K562 (cell line): ENCODE results near the gene OTOR.

ENCODE experiments used
- CBX5 ChIP-seq: IDR thresholded peaks from 2 replicates; pipeline ENCODE4 v1.6.1; 2014; ENCODE audit warnings: low read depth, borderline replicate concordance
- MYC ChIP-seq, 2 experiments: fragments of 250-450 bp in 1 of 2; sonication (Bioruptor Pico) in 1 of 2; IDR thresholded peaks; 2 replicates each; pipeline versions ENCODE4 v1.5.1 to v1.6.1; 2012 to 2021; ENCODE audit warnings: low read depth in 2 of 2, borderline replicate concordance in 1 of 2, improper control_type of control experiment in 1 of 2, low read length in 1 of 2, mild to moderate bottlenecking in 1 of 2, moderate library complexity in 1 of 2
- RAD21 ChIP-seq, 2 experiments: fragments of 250-450 bp in 1 of 2; fragments of 450-650 bp in 1 of 2; sonication (Bioruptor Pico) in 1 of 2; formaldehyde crosslinking in 1 of 2; IDR thresholded peaks in 1 of 2; conservative IDR thresholded peaks in 1 of 2; 2 replicates each; pipeline versions ENCODE4 v1.4.0 to v1.8.0; 2020 to 2022; ENCODE audit warnings: mild to moderate bottlenecking in 2 of 2, moderate library complexity in 1 of 2
- RBM34 ChIP-seq: fragments of 200-400 bp; formaldehyde crosslinking; IDR thresholded peaks from 2 replicates; pipeline ENCODE4 v1.6.1; 2018; ENCODE audit warnings: low read length, borderline replicate concordance; ENCODE audit not compliant: insufficient read depth

DNA sequence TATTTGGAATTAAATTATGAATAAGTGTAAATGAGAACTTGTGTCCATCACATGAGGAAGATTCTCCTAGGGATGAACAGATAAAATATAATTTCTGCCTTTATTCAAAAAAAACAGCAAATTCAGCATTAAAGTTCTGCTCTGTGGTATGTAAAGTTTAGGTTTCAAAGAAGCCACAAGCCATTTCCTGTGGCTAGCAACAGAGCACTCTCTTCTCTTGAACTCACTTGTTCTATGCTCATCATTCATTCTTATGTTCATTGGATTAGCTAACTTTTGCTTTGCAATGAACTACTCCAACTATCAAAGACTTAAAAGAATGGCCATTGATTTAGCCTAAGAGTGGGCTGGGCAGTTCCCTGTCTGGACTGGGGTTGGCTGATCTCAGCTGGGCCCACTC, 39.1 kb upstream of the OTOR start:
- TF ChIP-seq RAD21 (CRISPR knock-in tag; conservative IDR thresholded peaks at IDR 0.05 in 1 of 2, IDR thresholded peaks at IDR 0.05 in 1 of 2), result no peak
- no peak for TF ChIP-seq CBX5
- no peak for TF ChIP-seq RBM34
- no peak for TF ChIP-seq MYC (IDR thresholded peaks at IDR 0.05; ENCODE audit: low read depth, low read length)
- TF ChIP-seq MYC (CRISPR knock-in tag; IDR thresholded peaks at IDR 0.05; ENCODE audit: borderline replicate concordance, low read depth), result no peak
